DOHH2 (cell line): ENCODE measurements around the gene ADORA1.

ENCODE experiments used
- H3F3A ChIP-seq: fragments of 200-600 bp; sonication (generic), shearing (Covaris generic); 2 replicates; pipeline ENCODE4 v1.6.0; 2016; ENCODE audit warnings: antibody characterized with exemption, mild to moderate bottlenecking; ENCODE audit not compliant: control insufficient read depth, insufficient read depth
- H3K27ac ChIP-seq: fragments of 200-600 bp; sonication (generic); 2 replicates; pipeline ENCODE4 v1.5.1; 2014; ENCODE audit warnings: low read depth, mild to moderate bottlenecking, low read length, moderate library complexity
- H3K27me3 ChIP-seq: fragments of 200-600 bp; sonication (generic); 2 replicates; pipeline ENCODE4 v1.6.1; 2014; ENCODE audit warnings: mild to moderate bottlenecking, low read length, mixed read lengths; ENCODE audit not compliant: control insufficient read depth
- H3K36me3 ChIP-seq: fragments of 200-600 bp; sonication (generic); 2 replicates; pipeline ENCODE4 v1.6.1; 2014; ENCODE audit warnings: mild to moderate bottlenecking, low read length, moderate library complexity, mixed read lengths; ENCODE audit not compliant: control insufficient read depth
- H3K4me1 ChIP-seq: fragments of 200-600 bp; sonication (generic); 2 replicates; pipeline ENCODE4 v1.6.1; 2014; ENCODE audit warnings: mild to moderate bottlenecking, low read length, mixed read lengths; ENCODE audit not compliant: control insufficient read depth
- H3K4me2 ChIP-seq: fragments of 200-600 bp; sonication (generic); 2 replicates; pipeline ENCODE4 v1.6.0; 2014; ENCODE audit warnings: mild to moderate bottlenecking, low read length, moderate library complexity
- H3K4me3 ChIP-seq: fragments of 200-600 bp; sonication (generic); 2 replicates; pipeline ENCODE4 v1.5.1; 2014; ENCODE audit warnings: mild to moderate bottlenecking, low read length, mixed read lengths
- H3K79me2 ChIP-seq: fragments of 200-600 bp; sonication (generic); 2 replicates; pipeline ENCODE4 v1.6.1; 2014; ENCODE audit warnings: mild to moderate bottlenecking, low read length, mixed read lengths; ENCODE audit not compliant: control insufficient read depth
- H3K9me2 ChIP-seq: fragments of 200-600 bp; sonication (generic); replicated peaks from 2 replicates; pipeline ENCODE4 v1.6.1; 2014; ENCODE audit warnings: mild to moderate bottlenecking, low read length, mixed read lengths; ENCODE audit not compliant: control insufficient read depth
- H3K9me3 ChIP-seq: fragments of 200-600 bp; sonication (generic); 2 replicates; pipeline ENCODE4 v1.6.1; 2014; ENCODE audit warnings: antibody characterized with exemption, low read length, mixed read lengths; ENCODE audit not compliant: control insufficient read depth, insufficient read depth
- H4K20me1 ChIP-seq: fragments of 200-600 bp; sonication (generic); 2 replicates; pipeline ENCODE4 v1.6.0; 2014; ENCODE audit warnings: low read depth, mild to moderate bottlenecking, antibody characterized with exemption, low read length, moderate library complexity; ENCODE audit not compliant: control insufficient read depth, insufficient read depth
- EZH2phosphoT487 ChIP-seq: fragments of 200-600 bp; sonication (generic); IDR thresholded peaks from 2 replicates; pipeline ENCODE4 v1.6.1; 2017; ENCODE audit warnings: borderline replicate concordance, mild to moderate bottlenecking, antibody characterized with exemption, low read length, moderate library complexity, mixed read lengths
- TF ChIP-seq, protein P1 (sequence below): fragments of 200-600 bp; sonication (generic); IDR thresholded peaks from one replicate; pipeline ENCODE4 v1.5.1; 2014; ENCODE audit warnings: antibody characterized with exemption, mild to moderate bottlenecking, low read depth, low read length; ENCODE audit not compliant: poor library complexity, severe bottlenecking

The ADORA1 gene

GRCh38 chr1:203112475-203112874 lies 15.1 kb upstream of the ADORA1 start:
- no peaks in the 10 kb centered on the region for H3F3A ChIP-seq
- H3K9me3 ChIP-seq = no peaks in the 10 kb centered on the region
- H3K4me3 ChIP-seq = no peak overlapping the region
- no peaks in the 10 kb centered on the region for H3K4me1 ChIP-seq
- no peaks in the 10 kb centered on the region for H3K79me2 ChIP-seq
- H4K20me1 ChIP-seq = no peaks in the 10 kb centered on the region
- no peaks in the 10 kb centered on the region for H3K9me2 ChIP-seq
- H3K4me2 ChIP-seq = no peak overlapping the region
- no peak for TF ChIP-seq EZH2phosphoT487
- H3K27me3 ChIP-seq = peaks cover 57% of the 10 kb centered on the region
- no peak overlapping the region for H3K27ac ChIP-seq
- H3K36me3 ChIP-seq = no peaks in the 10 kb centered on the region

GRCh38 chr1:203113308-203113707 lies 14.2 kb upstream of the ADORA1 start:
- Histone ChIP-seq H3K27me3 (peaks cover 54% of the 10 kb centered on the region), H3F3A (no peaks in the 10 kb centered on the region), H3K36me3 (no peaks in the 10 kb centered on the region), H3K27ac (no peak overlapping the region), H3K4me1 (no peaks in the 10 kb centered on the region), H3K9me2 (no peaks in the 10 kb centered on the region), H3K9me3 (no peaks in the 10 kb centered on the region), H3K79me2 (no peaks in the 10 kb centered on the region), H3K4me2 (no peak overlapping the region), H4K20me1 (no peaks in the 10 kb centered on the region), H3K4me3 (no peak overlapping the region)
- TF ChIP-seq, protein P1, sequence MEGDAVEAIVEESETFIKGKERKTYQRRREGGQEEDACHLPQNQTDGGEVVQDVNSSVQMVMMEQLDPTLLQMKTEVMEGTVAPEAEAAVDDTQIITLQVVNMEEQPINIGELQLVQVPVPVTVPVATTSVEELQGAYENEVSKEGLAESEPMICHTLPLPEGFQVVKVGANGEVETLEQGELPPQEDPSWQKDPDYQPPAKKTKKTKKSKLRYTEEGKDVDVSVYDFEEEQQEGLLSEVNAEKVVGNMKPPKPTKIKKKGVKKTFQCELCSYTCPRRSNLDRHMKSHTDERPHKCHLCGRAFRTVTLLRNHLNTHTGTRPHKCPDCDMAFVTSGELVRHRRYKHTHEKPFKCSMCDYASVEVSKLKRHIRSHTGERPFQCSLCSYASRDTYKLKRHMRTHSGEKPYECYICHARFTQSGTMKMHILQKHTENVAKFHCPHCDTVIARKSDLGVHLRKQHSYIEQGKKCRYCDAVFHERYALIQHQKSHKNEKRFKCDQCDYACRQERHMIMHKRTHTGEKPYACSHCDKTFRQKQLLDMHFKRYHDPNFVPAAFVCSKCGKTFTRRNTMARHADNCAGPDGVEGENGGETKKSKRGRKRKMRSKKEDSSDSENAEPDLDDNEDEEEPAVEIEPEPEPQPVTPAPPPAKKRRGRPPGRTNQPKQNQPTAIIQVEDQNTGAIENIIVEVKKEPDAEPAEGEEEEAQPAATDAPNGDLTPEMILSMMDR = no peak
- no peak for TF ChIP-seq EZH2phosphoT487

DNA sequence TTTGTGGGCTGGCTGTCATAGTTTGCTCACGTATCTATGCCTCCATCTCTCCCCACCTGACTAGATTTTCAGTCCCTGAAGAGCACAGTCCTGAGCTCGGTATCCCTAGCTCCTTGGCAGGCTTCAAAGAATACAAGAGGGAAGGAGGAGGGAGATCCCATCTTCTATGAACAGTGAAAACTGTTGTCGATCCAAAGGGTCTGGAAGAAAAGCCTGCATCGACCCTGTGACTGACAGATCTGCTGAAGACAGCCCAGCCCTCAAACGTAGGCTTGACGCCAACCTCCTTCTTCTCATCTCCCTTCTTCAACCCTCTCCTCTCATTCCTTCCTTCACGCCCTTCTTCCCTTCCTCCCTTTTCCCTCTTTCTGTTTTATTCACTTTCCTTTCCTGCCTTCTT lies 13.3 kb upstream of the ADORA1 start:
- no peaks in the 10 kb centered on the region for H3K4me1 ChIP-seq
- H3K79me2 ChIP-seq = no peaks in the 10 kb centered on the region
- no peak overlapping the region for H3K4me3 ChIP-seq
- H4K20me1 ChIP-seq = no peaks in the 10 kb centered on the region
- no peaks in the 10 kb centered on the region for H3K9me2 ChIP-seq
- H3K27me3 ChIP-seq = peaks cover 53% of the 10 kb centered on the region
- no peaks in the 10 kb centered on the region for H3K36me3 ChIP-seq
- TF ChIP-seq, protein P1 = no peak
- TF ChIP-seq EZH2phosphoT487 = no peak
- no peaks in the 10 kb centered on the region for H3F3A ChIP-seq
- H3K27ac ChIP-seq = no peak overlapping the region
- no peaks in the 10 kb centered on the region for H3K9me3 ChIP-seq
- H3K4me2 ChIP-seq = no peak overlapping the region

- Histone ChIP-seq H3K4me2 (no peak overlapping the region), H3K27ac (no peak overlapping the region), H3K4me3 (no peak overlapping the region), H3F3A (no peaks in the 10 kb centered on the region), H3K9me3 (no peaks in the 10 kb centered on the region), H3K27me3 (peaks cover 45% of the 10 kb centered on the region), H3K79me2 (no peaks in the 10 kb centered on the region), H3K36me3 (no peaks in the 10 kb centered on the region), H4K20me1 (no peaks in the 10 kb centered on the region), H3K9me2 (no peaks in the 10 kb centered on the region), H3K4me1 (no peaks in the 10 kb centered on the region)
- TF ChIP-seq EZH2phosphoT487 = no peak
- TF ChIP-seq, protein P1 = no peak
Observed at GRCh38 chr1:203116091-203116820, 11.3 kb upstream of the ADORA1 start.
